ENCODE measurements around the gene METTL25B. TPM values are rescaled to one million over a fixed set of nuclear protein-coding genes. Genes with fewer than 3 reads are reported as not detected.

Gene METTL25B
- total and polyA plus RNA-seq, 2 donors (not counting 1 experiment from before 2014, with no cell fraction given), result 78.3 to 81.1 TPM

DNA sequence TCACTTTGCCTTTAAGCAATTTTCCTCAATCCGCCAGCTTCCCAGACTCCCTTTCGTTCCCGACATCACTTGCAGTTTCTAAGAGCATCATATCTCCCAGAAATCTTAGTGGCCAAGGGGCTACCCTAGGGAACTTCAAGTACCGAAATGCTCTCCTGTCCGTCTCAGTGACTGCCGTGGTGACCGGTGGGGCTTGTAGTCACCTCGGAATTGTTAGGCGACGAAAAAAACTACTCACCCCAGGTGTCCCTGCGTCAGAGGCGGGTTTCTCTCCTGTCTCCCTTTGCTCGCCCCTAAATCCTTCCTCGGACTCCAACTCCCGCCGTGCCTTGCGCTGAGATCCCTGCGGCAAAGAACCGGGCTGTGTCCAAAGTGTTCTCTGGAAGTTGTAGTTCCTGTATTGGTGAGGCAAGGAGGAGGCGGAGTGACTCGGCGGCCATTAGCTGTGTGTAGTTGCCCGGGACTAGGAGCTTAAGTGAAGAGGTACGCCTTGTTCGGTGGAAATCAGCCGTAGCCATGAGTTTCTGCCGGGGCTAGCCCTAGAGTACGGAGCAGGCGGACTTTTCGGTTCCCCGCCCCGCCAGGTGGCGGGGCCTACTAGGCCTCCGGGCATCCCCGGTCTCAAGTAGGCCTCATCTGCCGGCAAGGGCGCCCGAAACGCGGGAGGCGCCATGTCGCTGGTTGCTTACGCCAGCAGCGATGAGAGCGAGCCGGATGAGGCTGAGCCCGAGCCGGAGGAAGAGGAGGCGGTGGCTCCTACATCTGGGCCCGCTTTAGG lies 39.0 kb downstream of the METTL25B start, which contains the start of gene PRCC:
PRCC (plus strand) TSS at position 435 of the 778 bp plus-strand sequence; CDS start at position 672, 237 bp downstream.
- H3K9ac ChIP-seq (ENCODE audit: low read length), result peak within 1 kb of the TSS; percentile 94
- peak within 1 kb of the TSS; percentile 92 for H3K4me2 ChIP-seq (replicated peaks; ENCODE audit: low read depth, low read length, poor library complexity, severe bottlenecking)
- Mint-ChIP-seq H3K4me3 (no peak within 1 kb of the TSS), H3K4me1 (peaks cover 30% of the 10 kb centered on the region), H3K9me3 (ENCODE audit: insufficient read depth) (no peaks in the 10 kb centered on the region), H3K27me3 (no peaks in the 10 kb centered on the region), H3K27ac (no peak within 1 kb of the TSS)
- no peaks in the 10 kb centered on the region for H3K9me3 ChIP-seq (ENCODE audit: control extremely low read depth in 1 of 3, control insufficient read depth in 2 of 3, insufficient read depth in 1 of 3, low read length in 2 of 3)
- intact Hi-C loops (cut with micrococcal nuclease), result loop anchor here (1.0 to 5.0 kb wide), 6 partner anchors 16 to 485 kb away; partner anchors contain the start of genes GPATCH4, HDGF, ISG20L2 and METTL25B
- POLR2A ChIA-PET, result interaction anchor here (0.7 to 3.1 kb wide), 8 partner anchors 11 to 42 kb away, joined by 3 to 43 read pairs (median 8); partner anchors contain the start of genes HDGF, ISG20L2, METTL25B and MRPL24
- no peaks in the 10 kb centered on the region for H3K27me3 ChIP-seq (replicated peaks in 1 of 4; ENCODE audit: control extremely low read depth in 1 of 4, control insufficient read depth in 3 of 4, insufficient read depth in 4 of 4, low read length in 3 of 4)
- peaks cover 49% of the 10 kb centered on the region for H3K79me2 ChIP-seq (ENCODE audit: control insufficient read depth, insufficient read depth, low read length)
- WGBS (ENCODE audit: insufficient coverage), result under 1% methylated on average over 43 of the region's 50 CpGs
- TF ChIP-seq EZH2 (IDR thresholded peaks at IDR 0.05; ENCODE audit: borderline replicate concordance, insufficient read depth, low read depth, low read length, poor library complexity, severe bottlenecking) (no peak), CTCF (IDR thresholded peaks at IDR 0.05) (no peak)
- peak; percentile 99 for DNase-seq
- ATAC-seq (ENCODE audit: low read depth), result peak; percentile 89
- CTCF ChIA-PET, result interaction anchor here (0.6 to 9.0 kb wide), 7 partner anchors 16 to 93 kb away, joined by 3 to 87 read pairs (median 4); partner anchors contain the start of genes HDGF, ISG20L2, METTL25B and MRPL24
- peak within 1 kb of the TSS; percentile 82 for H2AFZ ChIP-seq (ENCODE audit: insufficient read depth, low read depth, low read length, poor library complexity, severe bottlenecking)
- peaks cover 0 to 12% of the 10 kb centered on the region in 2 experiments for H3K36me3 ChIP-seq (replicated peaks in 1 of 2; ENCODE audit: control extremely low read depth in 1 of 2, control insufficient read depth in 1 of 2, extremely low read depth in 1 of 2, insufficient read depth in 2 of 2, low read length in 1 of 2)
- peaks cover 27 to 29% of the 10 kb centered on the region in 2 donors for H3K4me1 ChIP-seq (ENCODE audit: control insufficient read depth in 2 of 2, insufficient read depth in 2 of 2, low read length in 2 of 2)
- H3K4me3 ChIP-seq (ENCODE audit: control extremely low read depth in 1 of 5, extremely low read depth in 1 of 5, insufficient read depth in 1 of 5, low read depth in 2 of 5, low read length in 4 of 5), result peak within 1 kb of the TSS; percentile 76 to 97 (median 86)
- H3K27ac ChIP-seq (ENCODE audit: low read length in 2 of 2), result peak within 1 kb of the TSS; percentile 91 to 97
- H4K20me1 ChIP-seq (ENCODE audit: control insufficient read depth, insufficient read depth, low read length, poor library complexity, severe bottlenecking), result peaks cover 10% of the 10 kb centered on the region

Data from B cell (primary cell).